Stimulated activated CD4-positive, alpha-beta T cell treated with anti-CD3 and anti-CD28 coated beads, Interleukin-2, amount 100 ng/mL, for 48 hours (primary cell): Measurements from ENCODE around the gene NEMP2.
"Not testable (repeated sequence)": the region's sequence is repeated elsewhere in the genome, so short reads cannot be mapped to it uniquely, and the experiment has no call there.

Experiments
- DNase-seq, 2 donors: peaks; one replicate each; pipeline ENCODE4 v3.0.0-alpha.2; 2020

NEMP2 gene

GRCh38 chr2:190488516-190489233, 45.8 kb downstream of the NEMP2 start:
- no peak for DNase-seq

- DNase-seq, result no peak
Observed at GRCh38 chr2:190486037-190486623, 48.4 kb downstream of the NEMP2 start.

GRCh38 chr2:190482451-190482850, 52.1 kb downstream of the NEMP2 start:
- DNase-seq, result no peak

- DNase-seq, result no peak
Observed at GRCh38 chr2:190481339-190481738, 53.2 kb downstream of the NEMP2 start.

- DNase-seq, result no peak
Observed at GRCh38 chr2:190478572-190479195, 55.8 kb downstream of the NEMP2 start.

- no peak for DNase-seq
Observed at GRCh38 chr2:190477661-190478454, 56.7 kb downstream of the NEMP2 start.

GRCh38 chr2:190470256-190470826, 64.2 kb downstream of the NEMP2 start:
- no peak for DNase-seq

GRCh38 chr2:190469771-190470170, 64.8 kb downstream of the NEMP2 start:
- DNase-seq, result no peak

- DNase-seq, result no peak
Observed at GRCh38 chr2:190468814-190469569, 65.5 kb downstream of the NEMP2 start.

GRCh38 chr2:190468354-190468753, 66.2 kb downstream of the NEMP2 start:
- not testable (repeated sequence) for DNase-seq

- DNase-seq, result no peak
Observed at GRCh38 chr2:190467575-190468083, 66.9 kb downstream of the NEMP2 start.

GRCh38 chr2:190466819-190467446, 67.6 kb downstream of the NEMP2 start:
- no peak for DNase-seq

GRCh38 chr2:190465060-190465459, 69.5 kb downstream of the NEMP2 start:
- no peak for DNase-seq

- no peak for DNase-seq
Observed at GRCh38 chr2:190462611-190463010, 71.9 kb downstream of the NEMP2 start.

GRCh38 chr2:190462181-190462580, 72.3 kb downstream of the NEMP2 start:
- DNase-seq, result no peak

GRCh38 chr2:190460487-190460886, 74.0 kb downstream of the NEMP2 start:
- DNase-seq, result no peak

GRCh38 chr2:190459881-190460280, 74.6 kb downstream of the NEMP2 start:
- DNase-seq, result no peak

- no peak for DNase-seq
Observed at GRCh38 chr2:190458352-190459107, 76.0 kb downstream of the NEMP2 start.

- DNase-seq, result no peak
Observed at GRCh38 chr2:190457256-190457655, 77.3 kb downstream of the NEMP2 start.

- no peak for DNase-seq
Observed at GRCh38 chr2:190456833-190457232, 77.7 kb downstream of the NEMP2 start.
